HEK293 (cell line): ENCODE results near the gene CENPP.

ENCODE experiments used
- CTCF ChIP-seq: fragments of 450-650 bp; formaldehyde crosslinking; IDR thresholded peaks from 2 replicates; pipeline ENCODE4 v1.5.1; 2016; ENCODE audit warnings: missing biosample characterization, missing genetic modification characterization
- ZBTB17 ChIP-seq: fragments of 450-650 bp; formaldehyde crosslinking; IDR thresholded peaks from 2 replicates; pipeline ENCODE4 v1.5.1; 2016; ENCODE audit warnings: missing biosample characterization, missing genetic modification characterization
- ZNF169 ChIP-seq: fragments of 450-650 bp; formaldehyde crosslinking; IDR thresholded peaks from 2 replicates; pipeline ENCODE4 v1.5.1; 2016; ENCODE audit warnings: missing biosample characterization, missing genetic modification characterization
- ZNF596 ChIP-seq: fragments of 450-650 bp; IDR thresholded peaks from 2 replicates; pipeline ENCODE4 v1.5.0; 2018; ENCODE audit warnings: missing biosample characterization, mild to moderate bottlenecking, missing genetic modification characterization, moderate library complexity
- ZSCAN30 ChIP-seq: fragments of 450-650 bp; IDR thresholded peaks from 2 replicates; pipeline ENCODE4 v1.5.1; 2018; ENCODE audit warnings: missing biosample characterization, mild to moderate bottlenecking, missing genetic modification characterization, moderate library complexity
- TF ChIP-seq, protein P1 (sequence below): fragments of 450-650 bp; formaldehyde crosslinking; IDR thresholded peaks from 2 replicates; pipeline ENCODE4 v1.5.1; 2016; ENCODE audit warnings: missing biosample characterization, missing genetic modification characterization

DNA sequence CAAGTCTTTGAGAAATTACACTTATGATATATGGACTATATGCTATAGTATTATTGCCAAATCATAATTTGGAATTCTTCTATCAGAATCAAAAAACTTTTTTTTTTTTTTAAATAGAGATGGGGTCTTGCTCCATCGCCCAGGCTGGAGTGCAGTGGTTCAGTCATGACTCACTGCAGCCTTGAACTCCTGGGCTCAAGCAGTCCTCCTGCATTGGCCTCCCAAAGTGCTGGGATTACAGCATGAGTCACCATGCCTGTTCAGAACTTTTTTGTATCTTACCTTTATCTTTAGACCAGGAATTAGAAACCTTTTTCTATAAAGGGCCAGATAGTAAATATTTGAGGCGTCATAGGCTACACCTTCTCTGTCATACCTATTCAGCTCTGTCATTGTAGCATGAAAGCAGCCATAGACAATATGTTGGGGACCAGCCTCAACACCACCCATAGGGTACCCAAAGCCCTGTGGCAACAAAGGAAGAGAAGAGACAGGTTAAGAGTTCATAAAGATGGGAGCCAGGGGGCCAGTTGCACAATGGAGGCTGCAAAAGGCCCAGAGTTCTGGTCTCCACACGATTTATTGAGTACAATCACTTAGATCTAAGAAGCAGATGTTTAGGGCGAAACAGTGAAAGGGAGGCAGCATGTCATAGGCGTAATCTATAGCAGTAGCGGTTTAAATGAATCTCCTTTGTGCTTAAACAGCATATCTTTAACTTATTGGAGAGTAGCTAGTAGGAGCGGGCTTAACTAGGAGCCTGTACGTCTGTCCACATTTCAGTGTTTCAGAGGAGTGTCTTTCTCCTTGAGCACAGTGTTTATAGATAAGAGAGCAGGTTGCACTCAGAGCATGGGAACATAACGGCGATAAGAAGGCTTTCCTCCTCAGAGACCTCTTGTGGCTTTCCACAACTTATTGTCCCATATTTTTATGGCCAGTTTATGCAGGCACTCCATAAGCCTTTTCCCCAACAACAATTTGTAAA is 197.5 kb downstream of the CENPP start:
- TF ChIP-seq CTCF (tag by site-specific recombination) (no peak), ZBTB17 (tag by site-specific recombination) (no peak), ZSCAN30 (tag by site-specific recombination) (no peak), ZNF169 (tag by site-specific recombination) (no peak), ZNF596 (tag by site-specific recombination) (no peak)
- TF ChIP-seq, protein P1, sequence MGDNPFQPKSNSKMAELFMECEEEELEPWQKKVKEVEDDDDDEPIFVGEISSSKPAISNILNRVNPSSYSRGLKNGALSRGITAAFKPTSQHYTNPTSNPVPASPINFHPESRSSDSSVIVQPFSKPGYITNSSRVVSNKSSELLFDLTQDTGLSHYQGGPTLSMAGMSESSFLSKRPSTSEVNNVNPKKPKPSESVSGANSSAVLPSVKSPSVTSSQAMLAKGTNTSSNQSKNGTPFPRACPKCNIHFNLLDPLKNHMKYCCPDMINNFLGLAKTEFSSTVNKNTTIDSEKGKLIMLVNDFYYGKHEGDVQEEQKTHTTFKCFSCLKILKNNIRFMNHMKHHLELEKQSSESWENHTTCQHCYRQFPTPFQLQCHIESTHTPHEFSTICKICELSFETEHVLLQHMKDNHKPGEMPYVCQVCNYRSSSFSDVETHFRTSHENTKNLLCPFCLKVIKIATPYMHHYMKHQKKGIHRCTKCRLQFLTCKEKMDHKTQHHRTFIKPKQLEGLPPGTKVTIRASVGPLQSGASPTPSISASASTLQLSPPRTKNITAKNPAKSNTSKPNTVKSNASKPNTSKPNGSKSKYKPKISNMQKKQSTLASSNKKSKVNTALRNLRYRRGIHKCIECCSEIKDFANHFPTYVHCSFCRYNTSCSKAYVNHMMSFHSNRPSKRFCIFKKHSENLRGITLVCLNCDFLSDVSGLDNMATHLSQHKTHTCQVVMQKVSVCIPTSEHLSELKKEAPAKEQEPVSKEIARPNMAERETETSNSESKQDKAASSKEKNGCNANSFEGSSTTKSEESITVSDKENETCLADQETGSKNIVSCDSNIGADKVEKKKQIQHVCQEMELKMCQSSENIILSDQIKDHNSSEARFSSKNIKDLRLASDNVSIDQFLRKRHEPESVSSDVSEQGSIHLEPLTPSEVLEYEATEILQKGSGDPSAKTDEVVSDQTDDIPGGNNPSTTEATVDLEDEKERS (tag by site-specific recombination), result no peak
